Body of pancreas (tissue), 4 donors: ENCODE data around the gene DRC7. TPM values are rescaled to one million over a fixed set of nuclear protein-coding genes. Genes with fewer than 3 reads are reported as not detected.

Source experiments
- ATAC-seq: fragments of 150-250 bp; one replicate; pipeline ENCODE4 v1.9.1; 2016
- DNase-seq, 4 donors: peaks; one replicate each; pipeline ENCODE4 v3.0.0-alpha.2; 2019
- H3K27ac ChIP-seq, 4 donors: fragments of 200-600 bp; sonication (generic); 1 replicate in 3 of 4; 2 replicates in 1 of 4; pipeline versions ENCODE4 v1.5.1 to v1.6.1; 2016 to 2019; ENCODE audit warnings: mild to moderate bottlenecking in 1 of 4, mixed read lengths in 1 of 4, moderate library complexity in 1 of 4
- H3K27me3 ChIP-seq, 2 donors: fragments of 200-600 bp; sonication (generic); one replicate each; pipeline ENCODE4 v1.6.0; 2016; ENCODE audit warnings: mild to moderate bottlenecking in 1 of 2
- H3K36me3 ChIP-seq, 2 donors: fragments of 200-600 bp; sonication (generic); replicated peaks in 1 of 2; 2 replicates each; pipeline ENCODE4 v1.5.1; 2016; ENCODE audit warnings: low read depth in 2 of 2; ENCODE audit not compliant: insufficient read depth in 1 of 2
- H3K4me1 ChIP-seq: fragments of 200-600 bp; sonication (generic); one replicate; pipeline ENCODE4 v1.6.0; 2016
- H3K4me3 ChIP-seq, 2 donors: fragments of 200-600 bp; sonication (generic); 1 replicate in 1 of 2; 2 replicates in 1 of 2; pipeline ENCODE4 v1.5.1; 2016 to 2019
- H3K9me3 ChIP-seq, 3 donors: fragments of 200-600 bp; sonication (generic); 1 replicate in 2 of 3; 2 replicates in 1 of 3; pipeline ENCODE4 v1.5.1; 2016
- POLR2A ChIP-seq, 3 donors: fragments of 450-650 bp; IDR thresholded peaks; one replicate each; pipeline ENCODE4 v1.6.1; 2016; ENCODE audit warnings: antibody characterized with exemption in 3 of 3, mild to moderate bottlenecking in 2 of 3
- WGBS, 2 donors: methylation state at CpG; one replicate each; pipeline ENCODE4 v1.1.5; 2017; 5-methylcytosine and 5-hydroxymethylcytosine counted together
- intact Hi-C: fragments of 100-400 bp; cut with DNase I; formaldehyde crosslinking; loops from one replicate; pipeline ENCODE4 v1.15.1; 2023
- total RNA-seq, 2 donors: library from RNA; depleted of rRNA; stranded (reverse); fragments of >200 nt; gene quantifications; one replicate each; pipeline ENCODE4 v1.1.0, GENCODE V29; 2016
- TF ChIP-seq, protein P1 (sequence below), 7 experiments: fragments of 450-650 bp in 4 of 7; fragments of 200-600 bp in 3 of 7; sonication (generic) in 3 of 7; IDR thresholded peaks; one replicate each; pipeline ENCODE4 v1.5.1; 2016 to 2019; ENCODE audit warnings: antibody characterized with exemption in 7 of 7

DRC7 gene
- total RNA-seq, 2 donors from 2014 or later: 1.3 TPM; not detected in 1

DNA sequence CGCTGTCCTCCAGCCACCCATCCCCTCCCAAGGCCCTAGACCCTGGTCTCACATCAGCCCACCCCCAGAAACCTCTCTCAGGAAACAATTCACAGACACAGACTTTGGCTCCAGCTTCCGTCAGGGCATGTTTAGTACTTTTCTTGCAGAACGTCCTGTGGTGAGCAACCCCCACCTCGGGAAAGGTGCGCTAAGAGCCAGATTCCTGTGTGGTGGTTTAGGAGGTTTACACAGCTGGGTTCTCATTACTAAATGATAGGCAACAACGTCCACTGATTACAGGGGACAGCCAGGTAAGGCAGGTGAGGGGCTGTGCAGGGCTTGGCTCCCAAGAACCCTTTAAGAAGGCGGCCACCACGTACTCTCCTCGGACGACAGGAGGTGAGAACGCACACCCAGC lies 78.4 kb downstream of the DRC7 start:
- TF ChIP-seq, protein P1, sequence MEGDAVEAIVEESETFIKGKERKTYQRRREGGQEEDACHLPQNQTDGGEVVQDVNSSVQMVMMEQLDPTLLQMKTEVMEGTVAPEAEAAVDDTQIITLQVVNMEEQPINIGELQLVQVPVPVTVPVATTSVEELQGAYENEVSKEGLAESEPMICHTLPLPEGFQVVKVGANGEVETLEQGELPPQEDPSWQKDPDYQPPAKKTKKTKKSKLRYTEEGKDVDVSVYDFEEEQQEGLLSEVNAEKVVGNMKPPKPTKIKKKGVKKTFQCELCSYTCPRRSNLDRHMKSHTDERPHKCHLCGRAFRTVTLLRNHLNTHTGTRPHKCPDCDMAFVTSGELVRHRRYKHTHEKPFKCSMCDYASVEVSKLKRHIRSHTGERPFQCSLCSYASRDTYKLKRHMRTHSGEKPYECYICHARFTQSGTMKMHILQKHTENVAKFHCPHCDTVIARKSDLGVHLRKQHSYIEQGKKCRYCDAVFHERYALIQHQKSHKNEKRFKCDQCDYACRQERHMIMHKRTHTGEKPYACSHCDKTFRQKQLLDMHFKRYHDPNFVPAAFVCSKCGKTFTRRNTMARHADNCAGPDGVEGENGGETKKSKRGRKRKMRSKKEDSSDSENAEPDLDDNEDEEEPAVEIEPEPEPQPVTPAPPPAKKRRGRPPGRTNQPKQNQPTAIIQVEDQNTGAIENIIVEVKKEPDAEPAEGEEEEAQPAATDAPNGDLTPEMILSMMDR (IDR thresholded peaks at IDR 0.05): no peak
- no peak for TF ChIP-seq POLR2A (IDR thresholded peaks at IDR 0.05)
- H3K9me3 ChIP-seq: no peaks in the 10 kb centered on the region
- intact Hi-C loops: no loop called here
- peaks cover 36% of the 10 kb centered on the region for H3K4me1 ChIP-seq
- no peaks in the 10 kb centered on the region for H3K27me3 ChIP-seq
- ATAC-seq (peak; percentile 33), DNase-seq (peak in 3 of 4 donors; percentile 46 to 69 (median 58))
- 42 to 46% methylated on average over 10 to 11 of the region's 11 CpGs for WGBS, 2 donors
- peaks cover 0 to 12% of the 10 kb centered on the region in 2 donors for H3K36me3 ChIP-seq
- H3K4me3 ChIP-seq: no peak overlapping the region
- H3K27ac ChIP-seq: peak overlapping the region in 3 of 4 donors; percentile 48 to 70 (median 68)

DNA sequence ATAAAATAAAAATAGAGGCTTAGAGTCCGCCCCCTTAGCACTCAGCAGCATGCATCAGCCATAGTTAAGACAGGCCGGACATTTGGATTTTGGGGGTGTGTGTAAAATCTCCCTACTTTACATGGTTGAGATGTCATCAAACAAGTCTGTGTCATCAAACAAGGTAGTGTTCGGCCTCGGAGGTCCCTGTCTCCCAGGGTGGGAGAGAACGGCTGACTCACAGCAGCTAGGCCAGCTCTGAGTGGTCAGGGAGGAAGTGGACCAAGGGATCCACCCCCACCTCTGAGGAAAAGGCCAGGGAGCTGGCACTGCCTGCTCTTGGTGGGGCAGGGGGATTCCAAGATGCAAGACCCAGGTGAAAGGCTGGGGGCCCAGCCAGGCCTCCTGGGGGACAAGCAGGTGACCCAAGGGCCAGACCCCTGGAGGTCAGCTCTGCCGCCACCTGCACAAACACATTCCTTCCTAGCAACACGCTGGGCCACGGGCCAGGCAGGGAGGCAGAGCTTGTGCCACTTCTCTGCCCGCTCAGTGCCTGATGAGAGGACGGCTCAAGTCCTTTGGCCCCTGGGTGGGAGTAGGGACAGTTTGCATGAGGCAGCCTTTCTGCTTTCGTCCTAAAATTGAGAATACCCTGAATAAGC lies 79.2 kb downstream of the DRC7 start:
- H3K36me3 ChIP-seq: peaks cover 0 to 9% of the 10 kb centered on the region in 2 donors
- H3K4me1 ChIP-seq: peaks cover 36% of the 10 kb centered on the region
- intact Hi-C loops: no loop called here
- H3K27me3 ChIP-seq: no peaks in the 10 kb centered on the region
- DNase-seq: peak; percentile 63 to 84 (median 78)
- TF ChIP-seq POLR2A (IDR thresholded peaks at IDR 0.05): no peak
- TF ChIP-seq, protein P1 (IDR thresholded peaks at IDR 0.05): no peak
- H3K9me3 ChIP-seq: no peaks in the 10 kb centered on the region
- WGBS, 2 donors: 33 to 39% methylated on average over 7 to 11 of the region's 11 CpGs
- ATAC-seq: peak; percentile 74
- peak overlapping the region in 3 of 4 donors; percentile 48 to 70 (median 68) for H3K27ac ChIP-seq
- no peak overlapping the region for H3K4me3 ChIP-seq

DNA sequence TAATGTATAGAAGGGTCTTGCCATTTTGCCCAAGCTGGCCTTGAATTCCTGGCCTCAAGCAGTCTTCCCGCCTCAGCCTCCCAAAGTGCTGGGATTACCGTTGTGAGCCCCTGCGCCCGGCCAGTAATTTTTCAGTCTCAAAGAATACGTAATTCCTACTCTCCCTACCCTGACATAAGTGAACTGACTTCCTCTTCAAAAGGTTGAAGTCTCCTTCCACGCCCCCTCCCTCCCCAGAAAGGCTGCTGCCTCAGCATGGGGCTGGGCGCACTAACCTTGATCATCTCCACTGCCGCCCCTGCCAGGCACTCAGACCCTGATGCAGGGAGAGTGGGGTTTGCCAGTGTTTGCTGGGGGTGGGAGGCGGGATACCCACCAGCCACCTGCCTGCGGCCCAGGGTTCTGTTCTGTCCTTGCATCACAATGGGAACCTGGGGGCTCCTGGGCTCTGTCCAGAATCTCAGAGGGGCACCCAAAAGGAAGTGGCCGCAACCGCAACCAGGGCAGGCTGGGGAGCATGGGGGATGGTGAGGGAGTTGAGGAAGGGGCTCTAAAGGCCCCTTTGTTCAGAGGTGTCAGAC lies 80.2 kb downstream of the DRC7 start:
- H3K36me3 ChIP-seq: peaks cover 0 to 3% of the 10 kb centered on the region in 2 donors
- no peak for DNase-seq
- 89 to 91% methylated on average over 12 of the region's 12 CpGs for WGBS, 2 donors

DNA sequence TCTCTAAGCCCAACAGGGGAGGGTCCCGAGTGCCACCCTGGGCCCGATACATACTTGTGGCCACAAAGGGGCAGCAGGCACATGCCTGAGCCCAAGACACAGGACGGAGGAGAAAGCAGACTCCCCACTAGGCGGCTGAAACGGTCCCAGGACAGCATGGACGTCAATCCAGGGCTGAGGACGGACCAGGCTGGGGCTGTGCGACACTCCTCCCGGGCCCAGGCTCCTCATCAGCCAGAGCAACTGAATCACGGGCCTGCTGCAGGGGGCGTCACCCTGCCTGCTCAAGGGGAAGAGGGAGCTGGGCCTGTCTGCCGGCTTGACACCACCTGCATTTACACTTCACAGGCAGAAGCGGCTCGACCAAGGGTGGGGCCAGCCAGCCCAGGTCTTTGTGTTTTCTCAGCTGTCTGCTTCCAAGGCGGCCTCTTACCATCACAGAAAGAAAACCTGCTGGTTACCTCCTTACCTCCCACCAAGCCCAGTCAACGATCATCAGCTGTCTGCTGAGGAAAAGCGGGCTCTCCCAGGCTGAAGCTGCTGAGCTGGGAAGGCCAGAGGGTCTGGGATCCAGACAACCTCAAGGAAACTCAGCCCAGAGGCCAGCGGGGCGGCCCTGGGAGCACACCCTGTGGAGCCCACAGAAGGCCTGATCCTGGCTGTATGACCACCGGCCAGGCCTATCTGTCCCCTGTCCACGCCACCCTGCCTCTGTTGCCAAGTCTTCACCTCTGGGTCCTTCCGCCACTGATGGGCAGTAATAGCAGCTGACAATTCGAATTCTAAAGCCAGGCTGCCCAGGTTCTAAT lies 81.3 kb downstream of the DRC7 start:
- DNase-seq (peak in 2 of 4 donors; percentile 55 to 74), ATAC-seq (no peak)
- TF ChIP-seq POLR2A (IDR thresholded peaks at IDR 0.05): no peak
- TF ChIP-seq, protein P1 (IDR thresholded peaks at IDR 0.05): peak in 4 of 7 experiments; percentile 38 to 80 (median 46)
- peak overlapping the region in 2 of 4 donors; percentile 22 to 68 for H3K27ac ChIP-seq
- H3K9me3 ChIP-seq: no peaks in the 10 kb centered on the region
- 70 to 85% methylated on average over 14 to 23 of the region's 23 CpGs for WGBS, 2 donors
- intact Hi-C loops: no loop called here
- H3K4me3 ChIP-seq: no peak overlapping the region
- peaks cover 0 to 3% of the 10 kb centered on the region in 2 donors for H3K36me3 ChIP-seq
- H3K27me3 ChIP-seq: no peaks in the 10 kb centered on the region
- H3K4me1 ChIP-seq: peaks cover 36% of the 10 kb centered on the region

More for the DNA sequence above, 80.2 kb downstream of the DRC7 start:
- TF ChIP-seq, protein P1 (IDR thresholded peaks at IDR 0.05): no peak
- TF ChIP-seq POLR2A (IDR thresholded peaks at IDR 0.05): no peak
- Histone ChIP-seq H3K9me3 (no peaks in the 10 kb centered on the region), H3K27ac (peak overlapping the region in 3 of 4 donors; percentile 48 to 70 (median 68)), H3K4me3 (no peak overlapping the region), H3K27me3 (no peaks in the 10 kb centered on the region), H3K4me1 (peaks cover 36% of the 10 kb centered on the region)
- ATAC-seq: no peak
- intact Hi-C loops: no loop called here
